ENCODE results near the gene CFC1B. TPM values are rescaled to one million over a fixed set of nuclear protein-coding genes. Genes with fewer than 3 reads are reported as not detected.
"Not testable (repeated sequence)": the region's sequence is repeated elsewhere in the genome, so short reads cannot be mapped to it uniquely, and the experiment has no call there.

The CFC1B gene
- polyA plus RNA-seq, 2 donors, result not detected

- H3K4me3 ChIP-seq (ENCODE audit: low read depth in 1 of 2, low read length in 2 of 2); H3K9me3 ChIP-seq (ENCODE audit: control insufficient read depth in 2 of 2, insufficient read depth in 1 of 2, low read depth in 1 of 2, low read length in 1 of 2); H3K4me1 ChIP-seq (ENCODE audit: control insufficient read depth in 2 of 2, insufficient read depth in 2 of 2, low read length in 1 of 2); H3K36me3 ChIP-seq (ENCODE audit: control insufficient read depth in 2 of 2, insufficient read depth in 2 of 2, low read length in 1 of 2); H3K27me3 ChIP-seq (ENCODE audit: control insufficient read depth in 1 of 2, insufficient read depth in 2 of 2, low read length in 2 of 2); H3K27ac ChIP-seq (ENCODE audit: low read depth in 2 of 2, low read length in 1 of 2): not testable (repeated sequence)
- WGBS, 2 donors, result no CpG with 5 or more reads among the region's 4 CpGs
Observed at GRCh38 chr2:130554178-130554577, 33.2 kb downstream of the CFC1B start.

GRCh38 chr2:130556441-130556840 is 35.4 kb downstream of the CFC1B start:
- H3K4me1 ChIP-seq (ENCODE audit: control insufficient read depth in 2 of 2, insufficient read depth in 2 of 2, low read length in 1 of 2), result not testable (repeated sequence)
- no CpG with 5 or more reads among the region's 8 CpGs for WGBS, 2 donors

GRCh38 chr2:130566165-130566564 is 45.1 kb downstream of the CFC1B start:
- not testable (repeated sequence) for H3K36me3 ChIP-seq (ENCODE audit: control insufficient read depth in 2 of 2, insufficient read depth in 2 of 2, low read length in 1 of 2); H3K27ac ChIP-seq (ENCODE audit: low read depth in 2 of 2, low read length in 1 of 2); H3K27me3 ChIP-seq (ENCODE audit: control insufficient read depth in 1 of 2, insufficient read depth in 2 of 2, low read length in 2 of 2); H3K4me3 ChIP-seq (ENCODE audit: low read depth in 1 of 2, low read length in 2 of 2); H3K4me1 ChIP-seq (ENCODE audit: control insufficient read depth in 2 of 2, insufficient read depth in 2 of 2, low read length in 1 of 2); H3K9me3 ChIP-seq (ENCODE audit: control insufficient read depth in 2 of 2, insufficient read depth in 1 of 2, low read depth in 1 of 2, low read length in 1 of 2)
- no CpG with 5 or more reads among the region's 4 CpGs for WGBS, 2 donors

More at GRCh38 chr2:130556441-130556840, 35.4 kb downstream of the CFC1B start:
- H3K4me3 ChIP-seq (ENCODE audit: low read depth in 1 of 2, low read length in 2 of 2); H3K9me3 ChIP-seq (ENCODE audit: control insufficient read depth in 2 of 2, insufficient read depth in 1 of 2, low read depth in 1 of 2, low read length in 1 of 2); H3K36me3 ChIP-seq (ENCODE audit: control insufficient read depth in 2 of 2, insufficient read depth in 2 of 2, low read length in 1 of 2); H3K27ac ChIP-seq (ENCODE audit: low read depth in 2 of 2, low read length in 1 of 2); H3K27me3 ChIP-seq (ENCODE audit: control insufficient read depth in 1 of 2, insufficient read depth in 2 of 2, low read length in 2 of 2): not testable (repeated sequence)

- H3K36me3 ChIP-seq (ENCODE audit: control insufficient read depth in 2 of 2, insufficient read depth in 2 of 2, low read length in 1 of 2), result not testable (repeated sequence)
Observed at GRCh38 chr2:130571929-130572328, 50.9 kb downstream of the CFC1B start.

GRCh38 chr2:130574230-130574629 is 53.2 kb downstream of the CFC1B start:
- not testable (repeated sequence) for H3K4me3 ChIP-seq (ENCODE audit: low read depth in 1 of 2, low read length in 2 of 2); H3K27ac ChIP-seq (ENCODE audit: low read depth in 2 of 2, low read length in 1 of 2); H3K9me3 ChIP-seq (ENCODE audit: control insufficient read depth in 2 of 2, insufficient read depth in 1 of 2, low read depth in 1 of 2, low read length in 1 of 2); H3K27me3 ChIP-seq (ENCODE audit: control insufficient read depth in 1 of 2, insufficient read depth in 2 of 2, low read length in 2 of 2); H3K4me1 ChIP-seq (ENCODE audit: control insufficient read depth in 2 of 2, insufficient read depth in 2 of 2, low read length in 1 of 2); H3K36me3 ChIP-seq (ENCODE audit: control insufficient read depth in 2 of 2, insufficient read depth in 2 of 2, low read length in 1 of 2)
- 82 to 86% methylated on average over 6 to 7 of the region's 13 CpGs for WGBS, 2 donors

More at GRCh38 chr2:130571929-130572328, 50.9 kb downstream of the CFC1B start:
- not testable (repeated sequence) for H3K4me1 ChIP-seq (ENCODE audit: control insufficient read depth in 2 of 2, insufficient read depth in 2 of 2, low read length in 1 of 2); H3K27me3 ChIP-seq (ENCODE audit: control insufficient read depth in 1 of 2, insufficient read depth in 2 of 2, low read length in 2 of 2); H3K9me3 ChIP-seq (ENCODE audit: control insufficient read depth in 2 of 2, insufficient read depth in 1 of 2, low read depth in 1 of 2, low read length in 1 of 2); H3K27ac ChIP-seq (ENCODE audit: low read depth in 2 of 2, low read length in 1 of 2); H3K4me3 ChIP-seq (ENCODE audit: low read depth in 1 of 2, low read length in 2 of 2)
- WGBS, 2 donors, result no CpG with 5 or more reads among the region's 3 CpGs

GRCh38 chr2:130576209-130576784 is 55.3 kb downstream of the CFC1B start:
- no CpG with 5 or more reads among the region's 8 CpGs for WGBS, 2 donors
- H3K27me3 ChIP-seq (ENCODE audit: control insufficient read depth in 1 of 2, insufficient read depth in 2 of 2, low read length in 2 of 2); H3K4me3 ChIP-seq (ENCODE audit: low read depth in 1 of 2, low read length in 2 of 2); H3K27ac ChIP-seq (ENCODE audit: low read depth in 2 of 2, low read length in 1 of 2); H3K36me3 ChIP-seq (ENCODE audit: control insufficient read depth in 2 of 2, insufficient read depth in 2 of 2, low read length in 1 of 2); H3K9me3 ChIP-seq (ENCODE audit: control insufficient read depth in 2 of 2, insufficient read depth in 1 of 2, low read depth in 1 of 2, low read length in 1 of 2); H3K4me1 ChIP-seq (ENCODE audit: control insufficient read depth in 2 of 2, insufficient read depth in 2 of 2, low read length in 1 of 2): not testable (repeated sequence)

GRCh38 chr2:130577559-130577958 is 56.5 kb downstream of the CFC1B start:
- WGBS, 2 donors, result no CpG with 5 or more reads among the region's 4 CpGs
- not testable (repeated sequence) for H3K27ac ChIP-seq (ENCODE audit: low read depth in 2 of 2, low read length in 1 of 2); H3K36me3 ChIP-seq (ENCODE audit: control insufficient read depth in 2 of 2, insufficient read depth in 2 of 2, low read length in 1 of 2); H3K9me3 ChIP-seq (ENCODE audit: control insufficient read depth in 2 of 2, insufficient read depth in 1 of 2, low read depth in 1 of 2, low read length in 1 of 2); H3K27me3 ChIP-seq (ENCODE audit: control insufficient read depth in 1 of 2, insufficient read depth in 2 of 2, low read length in 2 of 2); H3K4me3 ChIP-seq (ENCODE audit: low read depth in 1 of 2, low read length in 2 of 2); H3K4me1 ChIP-seq (ENCODE audit: control insufficient read depth in 2 of 2, insufficient read depth in 2 of 2, low read length in 1 of 2)

Other genes with a start within 250 kb of the CFC1B start
- gene IMP4, start 178.3 kb upstream of the CFC1B start, polyA plus RNA-seq, result 10 to 100 TPM; 42.7 to 74.4 TPM
- 10 to 100 TPM; 20.5 to 32.5 TPM for gene PTPN18, start 165.2 kb upstream of the CFC1B start, polyA plus RNA-seq
- not detected for gene POTEI, start 11.9 kb upstream of the CFC1B start, polyA plus RNA-seq
- not detected for gene CFC1, start 78.4 kb downstream of the CFC1B start, polyA plus RNA-seq
- not detected for gene POTEJ, start 90.2 kb downstream of the CFC1B start, polyA plus RNA-seq
- not detected for gene GPR148, start 207.8 kb downstream of the CFC1B start, polyA plus RNA-seq
- gene AMER3, start 234.3 kb downstream of the CFC1B start, polyA plus RNA-seq, result not detected